GM18526 (cell line): ENCODE results near the gene REELD1.

ENCODE experiments used
- POLR2A ChIP-seq: IDR thresholded peaks from 3 replicates; pipeline ENCODE4 v1.6.1; 2011; ENCODE audit not compliant: insufficient read length; ENCODE audit errors: extremely low read depth

Gene REELD1

GRCh38 chr4:146273204-146273901, 59.0 kb downstream of the REELD1 start:
- peak; percentile 37 for TF ChIP-seq POLR2A

GRCh38 chr4:146274774-146275173, 60.4 kb downstream of the REELD1 start:
- no peak for TF ChIP-seq POLR2A

- no peak for TF ChIP-seq POLR2A
These were observed 61.0 kb downstream of the REELD1 start for GRCh38 chr4:146275370-146275769.

GRCh38 chr4:146278986-146279385, 64.6 kb downstream of the REELD1 start:
- TF ChIP-seq POLR2A = no peak
